ENCODE results near the gene MED13L. TPM values are rescaled to one million over a fixed set of nuclear protein-coding genes. Genes with fewer than 3 reads are reported as not detected.
A peak's percentile ranks its signal among the peaks of the same experiment; 100 is the strongest.
"Not testable (repeated sequence)": the region's sequence is repeated elsewhere in the genome, so short reads cannot be mapped to it uniquely, and the experiment has no call there.

Gene MED13L
- total RNA-seq, 1 donor from 2014 or later: 141 TPM

DNA sequence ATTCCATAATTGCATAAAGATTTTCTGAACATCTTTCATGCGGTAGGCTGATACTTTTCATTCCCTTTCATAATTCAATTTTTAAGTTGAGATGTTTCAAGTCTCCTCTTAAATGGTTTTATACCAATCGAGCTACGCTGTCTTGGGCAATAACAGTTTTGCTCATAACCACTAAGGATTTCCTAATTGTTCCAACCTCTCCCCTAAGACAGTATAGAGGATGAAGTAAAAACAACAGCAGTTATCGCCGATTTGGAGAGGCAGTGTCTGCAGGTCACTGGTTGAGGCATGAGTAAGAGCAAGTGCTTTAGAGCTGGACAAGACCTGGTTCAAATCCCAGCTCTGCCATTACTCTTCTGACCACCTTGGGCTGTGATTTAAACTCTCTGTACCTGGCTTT, 6.9 kb upstream of the MED13L start:
- Mint-ChIP-seq H3K27ac (no peak overlapping the region), H3K4me3 (ENCODE audit: low read depth) (no peak overlapping the region), H3K4me1 (ENCODE audit: low read depth) (peaks cover 16% of the 10 kb centered on the region), H3K9me3 (ENCODE audit: low read depth) (no peaks in the 10 kb centered on the region), H3K36me3 (ENCODE audit: insufficient read depth) (no peaks in the 10 kb centered on the region), H3K27me3 (no peaks in the 10 kb centered on the region)
- no peak for DNase-seq (ENCODE audit: low spot score, unreplicated experiment)
- TF ChIP-seq, protein P1, sequence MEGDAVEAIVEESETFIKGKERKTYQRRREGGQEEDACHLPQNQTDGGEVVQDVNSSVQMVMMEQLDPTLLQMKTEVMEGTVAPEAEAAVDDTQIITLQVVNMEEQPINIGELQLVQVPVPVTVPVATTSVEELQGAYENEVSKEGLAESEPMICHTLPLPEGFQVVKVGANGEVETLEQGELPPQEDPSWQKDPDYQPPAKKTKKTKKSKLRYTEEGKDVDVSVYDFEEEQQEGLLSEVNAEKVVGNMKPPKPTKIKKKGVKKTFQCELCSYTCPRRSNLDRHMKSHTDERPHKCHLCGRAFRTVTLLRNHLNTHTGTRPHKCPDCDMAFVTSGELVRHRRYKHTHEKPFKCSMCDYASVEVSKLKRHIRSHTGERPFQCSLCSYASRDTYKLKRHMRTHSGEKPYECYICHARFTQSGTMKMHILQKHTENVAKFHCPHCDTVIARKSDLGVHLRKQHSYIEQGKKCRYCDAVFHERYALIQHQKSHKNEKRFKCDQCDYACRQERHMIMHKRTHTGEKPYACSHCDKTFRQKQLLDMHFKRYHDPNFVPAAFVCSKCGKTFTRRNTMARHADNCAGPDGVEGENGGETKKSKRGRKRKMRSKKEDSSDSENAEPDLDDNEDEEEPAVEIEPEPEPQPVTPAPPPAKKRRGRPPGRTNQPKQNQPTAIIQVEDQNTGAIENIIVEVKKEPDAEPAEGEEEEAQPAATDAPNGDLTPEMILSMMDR (IDR thresholded peaks at IDR 0.05; ENCODE audit: unreplicated experiment): no peak

DNA sequence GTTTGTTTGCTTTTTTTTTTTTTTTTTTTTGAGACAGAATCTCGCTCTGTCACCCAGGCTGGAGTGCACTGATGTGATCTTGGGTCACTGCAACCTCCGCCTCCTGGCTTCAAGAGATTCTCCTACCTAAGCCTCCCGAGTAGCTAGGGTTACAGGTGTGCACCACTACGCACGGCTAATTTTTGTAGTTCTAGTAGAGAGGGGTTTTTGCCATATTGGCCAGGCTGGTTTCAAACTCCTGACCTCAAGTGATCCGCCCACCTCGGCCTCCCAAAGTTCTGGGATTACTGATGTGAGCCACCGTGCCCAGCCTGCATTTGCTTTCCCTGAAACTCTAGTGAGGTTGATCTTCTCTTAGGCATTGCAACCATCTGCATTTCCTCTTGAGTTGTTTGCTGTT, 6.4 kb upstream of the MED13L start:
- not testable (repeated sequence) for H3K27me3 Mint-ChIP-seq; H3K27ac Mint-ChIP-seq; H3K4me3 Mint-ChIP-seq (ENCODE audit: low read depth); H3K9me3 Mint-ChIP-seq (ENCODE audit: low read depth); H3K36me3 Mint-ChIP-seq (ENCODE audit: insufficient read depth); DNase-seq (ENCODE audit: low spot score, unreplicated experiment)
- peaks cover 16% of the 10 kb centered on the region for H3K4me1 Mint-ChIP-seq (ENCODE audit: low read depth)

DNA sequence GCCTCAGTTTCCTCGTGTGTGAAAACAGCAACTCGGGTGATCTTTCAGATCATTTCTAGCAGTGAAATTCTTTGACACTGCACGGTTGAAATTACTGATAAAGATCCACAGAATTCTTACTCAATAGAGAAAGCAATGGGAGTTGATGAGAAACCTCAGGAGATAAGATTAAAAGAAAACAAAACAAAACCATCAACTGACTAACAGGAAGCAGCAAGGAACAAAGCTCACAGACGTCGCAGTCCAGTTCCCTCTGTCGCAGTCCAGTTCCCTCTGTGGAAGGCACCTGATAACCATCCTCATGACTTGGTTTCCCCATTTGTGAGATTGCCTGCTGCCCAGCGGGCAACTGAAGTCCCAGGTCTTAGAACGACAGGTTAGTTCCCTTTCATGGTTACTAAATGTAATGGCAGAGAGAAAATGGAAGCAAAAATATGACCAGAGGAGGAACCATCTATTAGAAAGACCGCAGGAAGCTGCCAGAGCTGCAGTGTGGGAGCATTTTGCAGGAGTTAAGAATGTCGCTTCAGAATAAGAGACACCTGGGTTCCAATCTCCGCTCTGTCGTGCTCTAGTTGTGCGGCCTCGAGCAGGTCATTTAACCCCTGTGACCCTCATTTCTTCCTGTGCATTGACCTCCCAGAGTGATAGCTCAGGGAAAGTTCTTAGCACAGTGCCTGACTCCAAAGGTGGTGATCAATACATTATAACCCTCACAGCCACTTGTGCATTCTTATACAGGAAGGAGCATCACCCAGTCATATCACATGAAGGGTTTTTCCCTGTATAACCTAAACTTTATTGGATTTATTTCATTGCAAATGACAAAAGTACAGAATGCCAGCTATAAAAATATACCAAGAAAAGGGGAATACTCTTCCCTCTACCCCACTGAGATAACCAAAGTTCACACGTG, 5.1 kb upstream of the MED13L start:
- no peak for DNase-seq (ENCODE audit: low spot score, unreplicated experiment)
- no peaks in the 10 kb centered on the region for H3K36me3 Mint-ChIP-seq (ENCODE audit: insufficient read depth)
- no peak overlapping the region for H3K27ac Mint-ChIP-seq
- H3K27me3 Mint-ChIP-seq: no peaks in the 10 kb centered on the region
- no peaks in the 10 kb centered on the region for H3K9me3 Mint-ChIP-seq (ENCODE audit: low read depth)
- no peak overlapping the region for H3K4me3 Mint-ChIP-seq (ENCODE audit: low read depth)
- TF ChIP-seq, protein P1 (IDR thresholded peaks at IDR 0.05; ENCODE audit: unreplicated experiment): no peak
- H3K4me1 Mint-ChIP-seq (ENCODE audit: low read depth): peaks cover 13% of the 10 kb centered on the region

DNA sequence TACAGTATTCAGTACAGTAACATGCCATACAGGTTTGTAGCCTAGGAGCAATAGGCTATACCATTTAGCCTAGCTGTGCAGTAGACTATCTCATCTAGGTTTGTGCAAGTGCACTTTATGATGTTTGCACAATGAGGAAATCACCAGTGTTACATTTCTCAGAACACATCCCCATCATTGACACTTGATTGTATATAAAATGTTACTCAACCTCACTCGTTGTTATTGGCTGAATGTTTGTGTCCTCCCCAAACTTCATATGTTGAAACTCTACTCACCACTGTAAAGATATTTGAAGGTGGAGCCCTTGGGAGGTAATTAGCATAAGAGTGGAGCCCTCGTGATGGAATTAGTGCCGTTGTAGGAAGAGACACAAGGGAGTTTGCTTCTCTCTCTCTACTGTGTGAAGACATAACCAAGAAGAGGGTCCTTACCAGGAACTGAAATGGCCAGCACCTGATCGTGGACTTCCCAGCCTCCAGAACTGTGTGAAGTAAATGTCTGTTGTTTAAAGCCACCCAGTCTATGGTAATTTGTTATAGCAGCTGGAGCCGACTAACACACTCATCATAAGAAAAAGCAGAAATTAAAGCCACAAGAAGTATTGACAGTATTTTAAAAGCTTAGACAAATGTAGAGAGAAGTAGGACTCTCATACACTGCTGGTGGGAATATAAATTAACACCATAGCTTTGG, 3.2 kb upstream of the MED13L start:
- Mint-ChIP-seq H3K4me3 (ENCODE audit: low read depth) (no peak overlapping the region), H3K9me3 (ENCODE audit: low read depth) (no peaks in the 10 kb centered on the region), H3K4me1 (ENCODE audit: low read depth) (peaks cover 14% of the 10 kb centered on the region), H3K27ac (peak overlapping the region; percentile 17), H3K36me3 (ENCODE audit: insufficient read depth) (no peaks in the 10 kb centered on the region), H3K27me3 (no peaks in the 10 kb centered on the region)
- TF ChIP-seq, protein P1 (IDR thresholded peaks at IDR 0.05; ENCODE audit: unreplicated experiment): no peak
- DNase-seq (ENCODE audit: low spot score, unreplicated experiment): no peak

DNA sequence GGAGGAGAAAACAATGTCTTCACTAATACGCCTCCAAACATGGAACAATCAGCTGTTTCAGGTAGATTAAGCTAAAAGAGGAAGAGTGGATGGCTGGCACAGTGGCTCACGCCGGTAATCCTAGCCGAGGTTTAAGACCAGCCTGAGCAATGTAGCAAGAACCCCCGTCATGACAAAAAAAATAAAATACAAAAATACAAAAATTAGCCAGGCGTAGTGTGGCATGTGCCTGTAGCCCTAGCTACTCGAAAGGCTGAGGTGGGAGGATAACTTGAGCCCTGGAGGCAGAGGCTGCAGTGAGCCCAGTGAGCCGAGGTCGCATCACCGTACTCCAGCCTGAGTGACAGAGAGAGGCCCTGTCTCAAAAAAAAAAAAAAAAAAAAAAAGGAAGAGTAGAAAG, 1.2 kb upstream of the MED13L start:
- Mint-ChIP-seq H3K4me3 (ENCODE audit: low read depth) (peak overlapping the region; percentile 78), H3K9me3 (ENCODE audit: low read depth) (no peaks in the 10 kb centered on the region), H3K27me3 (no peaks in the 10 kb centered on the region), H3K36me3 (ENCODE audit: insufficient read depth) (no peaks in the 10 kb centered on the region), H3K4me1 (ENCODE audit: low read depth) (peaks cover 33% of the 10 kb centered on the region), H3K27ac (no peak overlapping the region)
- TF ChIP-seq, protein P1 (IDR thresholded peaks at IDR 0.05; ENCODE audit: unreplicated experiment): no peak
- no peak for DNase-seq (ENCODE audit: low spot score, unreplicated experiment)
